ENCODE measurements around the gene IREB2. TPM values are rescaled to one million over a fixed set of nuclear protein-coding genes. Genes with fewer than 3 reads are reported as not detected.

Gene IREB2
- total and polyA plus RNA-seq, 2 experiments from 2014 or later: 23.4 to 68.4 TPM

DNA sequence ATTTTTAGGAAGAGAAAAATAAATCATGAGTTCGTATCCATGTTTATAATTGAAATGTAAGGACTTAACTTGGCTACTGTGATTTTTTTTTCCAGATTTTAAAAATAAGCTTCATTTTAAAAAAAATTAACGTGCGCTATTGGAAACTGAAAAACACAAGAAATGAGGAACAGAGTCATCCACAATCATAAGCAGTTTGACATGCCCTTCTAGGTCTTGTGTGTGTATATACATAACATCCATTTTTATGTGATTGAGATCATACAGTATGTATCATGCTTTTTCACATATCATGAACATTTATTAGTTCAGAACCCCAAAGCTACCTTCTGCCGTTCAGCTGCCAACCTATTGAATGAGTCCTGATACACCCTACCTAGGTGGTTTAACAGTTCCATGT is 22.7 kb downstream of the IREB2 start (continued):
- TF ChIP-seq, protein P1, sequence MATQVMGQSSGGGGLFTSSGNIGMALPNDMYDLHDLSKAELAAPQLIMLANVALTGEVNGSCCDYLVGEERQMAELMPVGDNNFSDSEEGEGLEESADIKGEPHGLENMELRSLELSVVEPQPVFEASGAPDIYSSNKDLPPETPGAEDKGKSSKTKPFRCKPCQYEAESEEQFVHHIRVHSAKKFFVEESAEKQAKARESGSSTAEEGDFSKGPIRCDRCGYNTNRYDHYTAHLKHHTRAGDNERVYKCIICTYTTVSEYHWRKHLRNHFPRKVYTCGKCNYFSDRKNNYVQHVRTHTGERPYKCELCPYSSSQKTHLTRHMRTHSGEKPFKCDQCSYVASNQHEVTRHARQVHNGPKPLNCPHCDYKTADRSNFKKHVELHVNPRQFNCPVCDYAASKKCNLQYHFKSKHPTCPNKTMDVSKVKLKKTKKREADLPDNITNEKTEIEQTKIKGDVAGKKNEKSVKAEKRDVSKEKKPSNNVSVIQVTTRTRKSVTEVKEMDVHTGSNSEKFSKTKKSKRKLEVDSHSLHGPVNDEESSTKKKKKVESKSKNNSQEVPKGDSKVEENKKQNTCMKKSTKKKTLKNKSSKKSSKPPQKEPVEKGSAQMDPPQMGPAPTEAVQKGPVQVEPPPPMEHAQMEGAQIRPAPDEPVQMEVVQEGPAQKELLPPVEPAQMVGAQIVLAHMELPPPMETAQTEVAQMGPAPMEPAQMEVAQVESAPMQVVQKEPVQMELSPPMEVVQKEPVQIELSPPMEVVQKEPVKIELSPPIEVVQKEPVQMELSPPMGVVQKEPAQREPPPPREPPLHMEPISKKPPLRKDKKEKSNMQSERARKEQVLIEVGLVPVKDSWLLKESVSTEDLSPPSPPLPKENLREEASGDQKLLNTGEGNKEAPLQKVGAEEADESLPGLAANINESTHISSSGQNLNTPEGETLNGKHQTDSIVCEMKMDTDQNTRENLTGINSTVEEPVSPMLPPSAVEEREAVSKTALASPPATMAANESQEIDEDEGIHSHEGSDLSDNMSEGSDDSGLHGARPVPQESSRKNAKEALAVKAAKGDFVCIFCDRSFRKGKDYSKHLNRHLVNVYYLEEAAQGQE (IDR thresholded peaks at IDR 0.05; ENCODE audit: unreplicated experiment): no peak
- TF ChIP-seq STAT1 (IDR thresholded peaks at IDR 0.05; ENCODE audit: unreplicated experiment): no peak
- TF ChIP-seq ZNF114 (CRISPR knock-in tag; IDR thresholded peaks at IDR 0.05): no peak
- TF ChIP-seq, protein P2, sequence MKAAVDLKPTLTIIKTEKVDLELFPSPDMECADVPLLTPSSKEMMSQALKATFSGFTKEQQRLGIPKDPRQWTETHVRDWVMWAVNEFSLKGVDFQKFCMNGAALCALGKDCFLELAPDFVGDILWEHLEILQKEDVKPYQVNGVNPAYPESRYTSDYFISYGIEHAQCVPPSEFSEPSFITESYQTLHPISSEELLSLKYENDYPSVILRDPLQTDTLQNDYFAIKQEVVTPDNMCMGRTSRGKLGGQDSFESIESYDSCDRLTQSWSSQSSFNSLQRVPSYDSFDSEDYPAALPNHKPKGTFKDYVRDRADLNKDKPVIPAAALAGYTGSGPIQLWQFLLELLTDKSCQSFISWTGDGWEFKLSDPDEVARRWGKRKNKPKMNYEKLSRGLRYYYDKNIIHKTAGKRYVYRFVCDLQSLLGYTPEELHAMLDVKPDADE (IDR thresholded peaks at IDR 0.05): no peak

DNA sequence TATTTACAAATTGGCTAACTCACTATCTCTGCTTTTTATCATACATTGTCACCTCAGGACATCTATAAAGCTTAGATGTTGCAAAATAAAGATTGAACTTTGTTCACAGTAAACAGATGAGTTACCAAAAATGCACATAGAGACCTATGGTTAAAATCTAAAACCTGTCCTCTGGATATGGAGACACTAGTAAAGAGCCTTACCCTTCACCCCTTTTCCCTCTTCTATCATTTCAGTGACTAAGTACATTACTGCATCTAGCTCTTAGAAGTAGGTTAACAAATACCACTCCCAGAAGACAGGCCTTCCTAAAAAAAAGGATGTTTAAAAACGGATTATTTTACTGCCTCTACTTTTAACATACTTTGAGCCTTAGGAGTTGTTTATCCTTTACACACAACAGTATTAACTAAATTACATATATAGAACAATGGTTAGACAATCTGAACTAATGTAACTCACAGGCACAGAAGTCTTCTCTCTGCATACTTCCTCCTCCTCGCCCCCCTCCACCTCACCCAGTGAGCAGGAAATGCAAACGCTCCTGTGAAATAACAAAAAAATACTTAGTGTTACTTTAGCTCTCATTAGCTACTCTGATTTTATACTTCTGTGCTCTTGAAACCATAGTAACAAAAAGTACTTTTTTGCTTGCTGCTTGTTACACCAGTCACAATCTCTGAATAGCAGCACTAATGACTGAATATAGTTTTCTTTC is 23.3 kb downstream of the IREB2 start:
- TF ChIP-seq ZNF331 (CRISPR knock-in tag; IDR thresholded peaks at IDR 0.05; ENCODE audit: low read depth): 0 out of 2 replicates have a peak, but pooled peaks have one; percentile 1
- TF ChIP-seq, protein P2 (IDR thresholded peaks at IDR 0.05): no peak
- ATAC-seq: peak; percentile 67
- peaks cover 48% of the 10 kb centered on the region for H3K4me1 Mint-ChIP-seq
- Histone ChIP-seq H3K36me3 (ENCODE audit: insufficient read depth) (peaks cover 7% of the 10 kb centered on the region; the same call in 1 of the 2 replicates), H3K4me1 (ENCODE audit: insufficient read depth) (peaks cover 18% of the 10 kb centered on the region), H3F3A (replicated peaks; ENCODE audit: low read depth) (no peaks in the 10 kb centered on the region), H3K9me2 (ENCODE audit: insufficient read depth) (no peaks in the 10 kb centered on the region), H3K27ac (ENCODE audit: low read depth) (peak overlapping the region; percentile 56; the same call in 1 of the 2 replicates), H3K27me3 (ENCODE audit: insufficient read depth) (no peaks in the 10 kb centered on the region), H2AFZ (no peak overlapping the region), H3K4me3 (peak overlapping the region; percentile 20; the same call in 1 of the 2 replicates), H3K79me2 (replicated peaks; ENCODE audit: insufficient read depth) (peaks cover 83% of the 10 kb centered on the region), H3K4me2 (peak overlapping the region; percentile 53), H4K20me1 (replicated peaks; ENCODE audit: insufficient read depth) (peaks cover 9% of the 10 kb centered on the region; the same call in 1 of the 2 replicates)
- DNase-seq (ENCODE audit: low spot score): peak; percentile 57
- H3K27ac Mint-ChIP-seq: peak overlapping the region; percentile 68
- H3K4me3 Mint-ChIP-seq: peak overlapping the region; percentile 39; the same call in 2 of the 3 replicates
- H3K27me3 Mint-ChIP-seq (ENCODE audit: insufficient read depth, low read depth, poor library complexity): no peaks in the 10 kb centered on the region
- no peaks in the 10 kb centered on the region for H3K9me3 Mint-ChIP-seq
- peaks cover 29% of the 10 kb centered on the region for H3K36me3 Mint-ChIP-seq (ENCODE audit: low read depth)

DNA sequence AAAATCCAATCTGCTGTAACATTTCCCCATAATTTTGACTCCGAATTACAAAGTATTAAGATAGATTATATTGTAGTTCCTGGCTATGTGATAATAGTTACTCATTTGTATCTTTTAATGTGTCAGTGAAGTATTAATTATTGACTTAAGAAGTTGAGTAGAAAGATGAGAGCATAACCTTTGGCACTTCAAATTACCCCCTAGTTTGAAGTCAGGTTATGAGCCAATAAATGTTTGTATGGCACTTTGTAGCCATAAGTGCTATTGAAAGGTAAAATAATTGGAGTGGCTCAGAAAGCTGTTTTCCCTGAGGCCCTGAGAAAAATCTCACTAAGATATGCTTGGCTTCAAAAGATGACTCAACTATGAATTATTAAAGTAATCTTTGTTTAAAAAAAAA is 31.0 kb downstream of the IREB2 start:
- Histone ChIP-seq H3K4me3 (no peak overlapping the region), H4K20me1 (replicated peaks; ENCODE audit: insufficient read depth) (peaks cover 13% of the 10 kb centered on the region), H3K79me2 (replicated peaks; ENCODE audit: insufficient read depth) (0 out of 2 replicates have a peak, but pooled peaks cover 6% of the 10 kb centered on the region), H3K27ac (ENCODE audit: low read depth) (no peak overlapping the region), H3K9me2 (ENCODE audit: insufficient read depth) (no peaks in the 10 kb centered on the region), H3K4me1 (ENCODE audit: insufficient read depth) (peaks cover 10% of the 10 kb centered on the region), H3K4me2 (no peak overlapping the region), H3F3A (replicated peaks; ENCODE audit: low read depth) (no peaks in the 10 kb centered on the region), H3K36me3 (ENCODE audit: insufficient read depth) (peaks cover 45% of the 10 kb centered on the region; the same call in 1 of the 2 replicates), H2AFZ (no peak overlapping the region), H3K27me3 (ENCODE audit: insufficient read depth) (no peaks in the 10 kb centered on the region)
- peaks cover 73% of the 10 kb centered on the region for H3K36me3 Mint-ChIP-seq (ENCODE audit: low read depth)
- H3K4me1 Mint-ChIP-seq: peaks cover 14% of the 10 kb centered on the region; the same call in 2 of the 3 replicates
- H3K27me3 Mint-ChIP-seq (ENCODE audit: insufficient read depth, low read depth, poor library complexity): no peaks in the 10 kb centered on the region
- H3K27ac Mint-ChIP-seq: no peak overlapping the region
- ATAC-seq (no peak), DNase-seq (ENCODE audit: low spot score) (no peak)
- no peak overlapping the region for H3K4me3 Mint-ChIP-seq
- TF ChIP-seq, protein P1 (IDR thresholded peaks at IDR 0.05; ENCODE audit: unreplicated experiment): no peak
- TF ChIP-seq ZNF114 (CRISPR knock-in tag; IDR thresholded peaks at IDR 0.05) (no peak), JUNB (IDR thresholded peaks at IDR 0.05; ENCODE audit: unreplicated experiment) (no peak), CREB1 (CRISPR knock-in tag; IDR thresholded peaks at IDR 0.05; ENCODE audit: low read depth) (no peak), STAT1 (IDR thresholded peaks at IDR 0.05; ENCODE audit: unreplicated experiment) (no peak), ZNF331 (CRISPR knock-in tag; IDR thresholded peaks at IDR 0.05; ENCODE audit: low read depth) (no peak)
- TF ChIP-seq, protein P3, sequence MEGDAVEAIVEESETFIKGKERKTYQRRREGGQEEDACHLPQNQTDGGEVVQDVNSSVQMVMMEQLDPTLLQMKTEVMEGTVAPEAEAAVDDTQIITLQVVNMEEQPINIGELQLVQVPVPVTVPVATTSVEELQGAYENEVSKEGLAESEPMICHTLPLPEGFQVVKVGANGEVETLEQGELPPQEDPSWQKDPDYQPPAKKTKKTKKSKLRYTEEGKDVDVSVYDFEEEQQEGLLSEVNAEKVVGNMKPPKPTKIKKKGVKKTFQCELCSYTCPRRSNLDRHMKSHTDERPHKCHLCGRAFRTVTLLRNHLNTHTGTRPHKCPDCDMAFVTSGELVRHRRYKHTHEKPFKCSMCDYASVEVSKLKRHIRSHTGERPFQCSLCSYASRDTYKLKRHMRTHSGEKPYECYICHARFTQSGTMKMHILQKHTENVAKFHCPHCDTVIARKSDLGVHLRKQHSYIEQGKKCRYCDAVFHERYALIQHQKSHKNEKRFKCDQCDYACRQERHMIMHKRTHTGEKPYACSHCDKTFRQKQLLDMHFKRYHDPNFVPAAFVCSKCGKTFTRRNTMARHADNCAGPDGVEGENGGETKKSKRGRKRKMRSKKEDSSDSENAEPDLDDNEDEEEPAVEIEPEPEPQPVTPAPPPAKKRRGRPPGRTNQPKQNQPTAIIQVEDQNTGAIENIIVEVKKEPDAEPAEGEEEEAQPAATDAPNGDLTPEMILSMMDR (conservative IDR thresholded peaks at IDR 0.05; ENCODE audit: low read depth in 2 of 2): no peak
- no peaks in the 10 kb centered on the region for H3K9me3 Mint-ChIP-seq

Measured in GM23338 (cell line).